ENCODE results near the gene CD52.

CD52 gene

GRCh38 chr1:26353976-26354820, 36.4 kb downstream of the CD52 start, which contains the start of gene CRYBG2:
Gene CRYBG2 (minus strand): TSS chr1:26354130. CDS start chr1:26346657, 7,473 bp downstream.
- no peak for TF ChIP-seq CTCF (IDR thresholded peaks at IDR 0.05)
- Histone ChIP-seq H3K4me3 (ENCODE audit: low read depth, low read length) (no peak within 1 kb of the TSS), H3K4me1 (no peaks in the 10 kb centered on the region), H2AFZ (no peak within 1 kb of the TSS), H3K4me2 (ENCODE audit: low read length) (no peak within 1 kb of the TSS), H3K9me3 (ENCODE audit: control insufficient read depth, low read length) (no peaks in the 10 kb centered on the region), H3K36me3 (ENCODE audit: control insufficient read depth, insufficient read depth, low read length) (no peaks in the 10 kb centered on the region), H3K79me2 (no peaks in the 10 kb centered on the region), H3K27me3 (ENCODE audit: control insufficient read depth, insufficient read depth, low read length) (no peaks in the 10 kb centered on the region), H3K27ac (no peak within 1 kb of the TSS), H3K9ac (no peak within 1 kb of the TSS)

GRCh38 chr1:26354972-26355371, 37.2 kb downstream of the CD52 start:
- Histone ChIP-seq H3K9ac (no peak overlapping the region), H3K4me3 (ENCODE audit: low read depth, low read length) (no peak overlapping the region), H3K79me2 (no peaks in the 10 kb centered on the region), H3K27me3 (ENCODE audit: control insufficient read depth, insufficient read depth, low read length) (no peaks in the 10 kb centered on the region), H3K9me3 (ENCODE audit: control insufficient read depth, low read length) (no peaks in the 10 kb centered on the region), H2AFZ (no peak overlapping the region), H3K27ac (no peak overlapping the region), H3K4me1 (no peaks in the 10 kb centered on the region), H3K36me3 (ENCODE audit: control insufficient read depth, insufficient read depth, low read length) (no peaks in the 10 kb centered on the region), H3K4me2 (ENCODE audit: low read length) (no peak overlapping the region)
- no peak for TF ChIP-seq CTCF (IDR thresholded peaks at IDR 0.05)

GRCh38 chr1:26356106-26356505, 38.3 kb downstream of the CD52 start:
- no peak overlapping the region for H2AFZ ChIP-seq
- no peak overlapping the region for H3K4me2 ChIP-seq (ENCODE audit: low read length)
- no peak overlapping the region for H3K27ac ChIP-seq
- no peaks in the 10 kb centered on the region for H3K36me3 ChIP-seq (ENCODE audit: control insufficient read depth, insufficient read depth, low read length)
- H3K9ac ChIP-seq = no peak overlapping the region
- no peaks in the 10 kb centered on the region for H3K79me2 ChIP-seq
- no peak overlapping the region for H3K4me3 ChIP-seq (ENCODE audit: low read depth, low read length)
- H3K4me1 ChIP-seq = no peaks in the 10 kb centered on the region
- H3K9me3 ChIP-seq (ENCODE audit: control insufficient read depth, low read length) = no peaks in the 10 kb centered on the region
- no peak for TF ChIP-seq CTCF (IDR thresholded peaks at IDR 0.05)
- peaks cover 8% of the 10 kb centered on the region for H3K27me3 ChIP-seq (ENCODE audit: control insufficient read depth, insufficient read depth, low read length)

GRCh38 chr1:26357121-26357602, 39.4 kb downstream of the CD52 start:
- no peak overlapping the region for H3K4me3 ChIP-seq (ENCODE audit: low read depth, low read length)
- H3K4me1 ChIP-seq = no peaks in the 10 kb centered on the region
- H3K9ac ChIP-seq = no peak overlapping the region
- H3K36me3 ChIP-seq (ENCODE audit: control insufficient read depth, insufficient read depth, low read length) = no peaks in the 10 kb centered on the region
- no peak for TF ChIP-seq CTCF (IDR thresholded peaks at IDR 0.05)
- no peak overlapping the region for H3K4me2 ChIP-seq (ENCODE audit: low read length)
- peaks cover 10% of the 10 kb centered on the region for H3K27me3 ChIP-seq (ENCODE audit: control insufficient read depth, insufficient read depth, low read length)
- no peaks in the 10 kb centered on the region for H3K9me3 ChIP-seq (ENCODE audit: control insufficient read depth, low read length)
- no peak overlapping the region for H3K27ac ChIP-seq
- H2AFZ ChIP-seq = no peak overlapping the region
- no peaks in the 10 kb centered on the region for H3K79me2 ChIP-seq
